Stomach (tissue), 4 donors: ENCODE measurements around the gene CEACAM6.

Source experiments
- POLR2AphosphoS5 ChIP-seq, 3 donors: sonication (generic); formaldehyde crosslinking; IDR thresholded peaks; one replicate each; pipeline ENCODE4 v1.6.1; 2016; ENCODE audit warnings: antibody characterized with exemption in 3 of 3
- TF ChIP-seq, protein P1 (sequence below), 7 experiments: fragments of 450-650 bp in 4 of 7; fragments of 200-600 bp in 3 of 7; sonication (generic) in 3 of 7; IDR thresholded peaks; one replicate each; pipeline ENCODE4 v1.5.1; 2016 to 2019; ENCODE audit warnings: antibody characterized with exemption in 7 of 7, control low read depth in 2 of 7, mild to moderate bottlenecking in 1 of 7

DNA sequence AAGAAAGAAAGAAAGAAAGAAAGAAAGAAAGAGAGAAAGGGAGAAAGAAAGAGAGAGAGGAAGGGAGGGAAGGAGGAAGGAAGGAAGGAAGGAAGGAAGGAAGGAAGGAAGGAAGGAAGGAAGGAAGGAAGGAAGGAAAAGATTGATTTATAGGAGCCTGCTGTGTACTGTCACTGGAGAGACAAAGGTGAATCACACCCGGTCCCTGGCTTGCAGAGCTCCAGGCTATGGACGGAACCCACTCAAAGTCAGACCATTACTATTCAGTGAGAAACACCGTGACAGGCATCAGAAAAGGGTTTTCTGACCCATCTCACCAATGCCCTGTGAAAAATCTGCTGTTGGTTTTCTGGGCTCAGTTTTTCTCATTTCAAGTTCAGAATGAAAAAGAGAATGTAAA lies 7.3 kb upstream of the CEACAM6 start:
- TF ChIP-seq, protein P1, sequence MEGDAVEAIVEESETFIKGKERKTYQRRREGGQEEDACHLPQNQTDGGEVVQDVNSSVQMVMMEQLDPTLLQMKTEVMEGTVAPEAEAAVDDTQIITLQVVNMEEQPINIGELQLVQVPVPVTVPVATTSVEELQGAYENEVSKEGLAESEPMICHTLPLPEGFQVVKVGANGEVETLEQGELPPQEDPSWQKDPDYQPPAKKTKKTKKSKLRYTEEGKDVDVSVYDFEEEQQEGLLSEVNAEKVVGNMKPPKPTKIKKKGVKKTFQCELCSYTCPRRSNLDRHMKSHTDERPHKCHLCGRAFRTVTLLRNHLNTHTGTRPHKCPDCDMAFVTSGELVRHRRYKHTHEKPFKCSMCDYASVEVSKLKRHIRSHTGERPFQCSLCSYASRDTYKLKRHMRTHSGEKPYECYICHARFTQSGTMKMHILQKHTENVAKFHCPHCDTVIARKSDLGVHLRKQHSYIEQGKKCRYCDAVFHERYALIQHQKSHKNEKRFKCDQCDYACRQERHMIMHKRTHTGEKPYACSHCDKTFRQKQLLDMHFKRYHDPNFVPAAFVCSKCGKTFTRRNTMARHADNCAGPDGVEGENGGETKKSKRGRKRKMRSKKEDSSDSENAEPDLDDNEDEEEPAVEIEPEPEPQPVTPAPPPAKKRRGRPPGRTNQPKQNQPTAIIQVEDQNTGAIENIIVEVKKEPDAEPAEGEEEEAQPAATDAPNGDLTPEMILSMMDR (IDR thresholded peaks at IDR 0.05) = no peak
- TF ChIP-seq POLR2AphosphoS5 (IDR thresholded peaks at IDR 0.05) = no peak
